ENCODE measurements around the gene DVL3. TPM values are rescaled to one million over a fixed set of nuclear protein-coding genes. Genes with fewer than 3 reads are reported as not detected.

DVL3 gene
- total and polyA plus RNA-seq, 10 donors = 12.3 to 67.3 (median 47.9) TPM

GRCh38 chr3:184169896-184170875, 15.0 kb downstream of the DVL3 start:
- no peak overlapping the region for H3K4me3 ChIP-seq
- intact Hi-C loops (cut with DNase I; ENCODE audit: low total_unique reads) = no loop called here
- 92 to 97% (median 95%) methylated on average over 47 to 66 of the region's 66 CpGs for WGBS, 5 donors
- no peaks in the 10 kb centered on the region for H3K9me3 ChIP-seq
- no peaks in the 10 kb centered on the region for H3K27me3 ChIP-seq (replicated peaks in 1 of 7)
- peak; percentile 79 for DNase-seq
- H3K4me1 ChIP-seq = peaks cover 0 to 12% (median 7%) of the 10 kb centered on the region in 6 donors
- H3K27ac ChIP-seq = no peak overlapping the region
- TF ChIP-seq POLR2A (IDR thresholded peaks at IDR 0.05) = no peak
- H3K36me3 ChIP-seq = peaks cover 0 to 78% (median 72%) of the 10 kb centered on the region in 6 donors

GRCh38 chr3:184171562-184171961, 16.4 kb downstream of the DVL3 start:
- H3K9me3 ChIP-seq = no peaks in the 10 kb centered on the region
- H3K36me3 ChIP-seq = peaks cover 0 to 64% (median 59%) of the 10 kb centered on the region in 6 donors
- H3K4me1 ChIP-seq = peaks cover 14 to 25% (median 19%) of the 10 kb centered on the region in 6 donors
- DNase-seq = peak; percentile 64
- WGBS, 5 donors = 71 to 88% (median 83%) methylated on average over 9 of the region's 9 CpGs
- TF ChIP-seq CTCF (IDR thresholded peaks at IDR 0.05 in 8 of 11, conservative IDR thresholded peaks at IDR 0.05 in 3 of 11) = no peak
- no peak for TF ChIP-seq POLR2AphosphoS5 (IDR thresholded peaks at IDR 0.05)
- TF ChIP-seq POLR2A (IDR thresholded peaks at IDR 0.05) = no peak
- H3K4me3 ChIP-seq = no peak overlapping the region
- no peaks in the 10 kb centered on the region for H3K27me3 ChIP-seq (replicated peaks in 1 of 7)
- H3K27ac ChIP-seq = no peak overlapping the region
- intact Hi-C loops (cut with DNase I; ENCODE audit: low total_unique reads) = no loop called here

DNA sequence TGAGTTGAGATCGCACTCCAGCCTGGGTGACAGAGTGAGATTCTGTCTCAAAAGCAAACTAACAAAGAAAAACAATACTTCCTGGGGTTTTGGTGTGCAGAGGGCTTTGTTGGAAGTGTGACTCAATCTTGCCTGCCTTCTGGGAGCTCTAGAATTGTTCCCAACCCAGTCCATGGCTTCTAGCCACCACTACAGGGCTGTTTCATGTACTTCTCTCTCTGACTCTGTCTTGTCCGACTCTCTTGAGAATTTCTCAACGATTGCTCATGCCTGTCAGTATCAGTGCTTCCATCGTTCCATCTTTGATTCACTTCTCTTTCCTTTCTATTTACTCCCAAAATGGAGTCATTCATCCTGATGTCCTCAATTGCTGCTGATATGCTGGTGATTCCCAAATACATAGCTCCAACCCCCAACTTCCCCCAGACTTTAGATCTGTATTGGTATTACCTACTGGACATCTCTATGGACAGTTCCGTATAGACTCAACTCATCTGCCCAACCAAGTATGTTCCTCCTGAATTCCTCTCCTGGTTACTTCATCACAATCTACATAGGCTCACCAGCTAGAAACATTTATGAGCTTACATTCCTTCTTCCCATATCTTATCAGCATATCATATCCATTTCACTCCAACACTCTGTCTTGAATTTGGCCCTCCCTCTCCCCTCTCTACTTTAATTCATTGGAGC, 17.6 kb downstream of the DVL3 start:
- no peak for TF ChIP-seq POLR2A (IDR thresholded peaks at IDR 0.05)
- TF ChIP-seq CTCF (IDR thresholded peaks at IDR 0.05 in 8 of 11, conservative IDR thresholded peaks at IDR 0.05 in 3 of 11) = no peak
- no peak for TF ChIP-seq POLR2AphosphoS5 (IDR thresholded peaks at IDR 0.05)
- WGBS, 5 donors = 88 to 95% (median 93%) methylated on average over 5 of the region's 5 CpGs

GRCh38 chr3:184173374-184173722, 18.2 kb downstream of the DVL3 start:
- TF ChIP-seq POLR2AphosphoS5 (IDR thresholded peaks at IDR 0.05) = no peak
- no peak for TF ChIP-seq POLR2A (IDR thresholded peaks at IDR 0.05)
- TF ChIP-seq CTCF (IDR thresholded peaks at IDR 0.05 in 8 of 11, conservative IDR thresholded peaks at IDR 0.05 in 3 of 11) = no peak

More for the DNA sequence above, 17.6 kb downstream of the DVL3 start:
- Histone ChIP-seq H3K4me1 (peaks cover 26 to 38% (median 32%) of the 10 kb centered on the region in 6 donors), H3K27ac (no peak overlapping the region), H3K4me3 (no peak overlapping the region), H3K27me3 (replicated peaks in 1 of 7) (no peaks in the 10 kb centered on the region), H3K9me3 (no peaks in the 10 kb centered on the region), H3K36me3 (peaks cover 0 to 64% (median 53%) of the 10 kb centered on the region in 6 donors)
- intact Hi-C loops (cut with DNase I; ENCODE audit: low total_unique reads) = no loop called here
- no peak for DNase-seq

More at GRCh38 chr3:184173374-184173722, 18.2 kb downstream of the DVL3 start:
- WGBS, 5 donors = 92 to 97% (median 97%) methylated on average over 2 of the region's 2 CpGs
- peaks cover 28 to 43% (median 37%) of the 10 kb centered on the region in 6 donors for H3K4me1 ChIP-seq
- intact Hi-C loops (cut with DNase I; ENCODE audit: low total_unique reads) = no loop called here
- no peaks in the 10 kb centered on the region for H3K9me3 ChIP-seq
- H3K27me3 ChIP-seq (replicated peaks in 1 of 7) = no peaks in the 10 kb centered on the region
- peak overlapping the region in 2 of 8 donors; percentile 96 to 97 for H3K27ac ChIP-seq
- H3K36me3 ChIP-seq = peaks cover 0 to 64% (median 53%) of the 10 kb centered on the region in 6 donors
- no peak overlapping the region for H3K4me3 ChIP-seq
- DNase-seq = no peak

Data from spleen (tissue), 11 donors.